Fibroblast of the aortic adventitia (primary cell): ENCODE measurements around the gene NFIB. TPM values are rescaled to one million over a fixed set of nuclear protein-coding genes. Genes with fewer than 3 reads are reported as not detected.

Experiments
- DNase-seq: peaks from one replicate; pipeline ENCODE4 v3.0.0-alpha.2; 2010; ENCODE audit warnings: low read depth
- H3K4me3 ChIP-seq: 2 replicates; pipeline ENCODE4 v1.5.1; 2011; ENCODE audit warnings: low read depth, mild to moderate bottlenecking, control low read depth, low read length, moderate library complexity
- CTCF ChIP-seq: IDR thresholded peaks from 2 replicates; pipeline ENCODE4 v1.5.1; 2011; ENCODE audit warnings: mild to moderate bottlenecking, low read length, control low read depth, inconsistent platforms; ENCODE audit not compliant: insufficient read depth
- total RNA-seq: library from RNA; depleted of rRNA; stranded (reverse); fragments of >200 nt; gene quantifications from 2 replicates; pipeline ENCODE4 v1.2.3, GENCODE V29; 2012; ENCODE audit warnings: low replicate concordance

NFIB gene
- total RNA-seq, 1 donor: 111 TPM

- no peak overlapping the region for H3K4me3 ChIP-seq
- no peak for TF ChIP-seq CTCF
- DNase-seq: peak; percentile 63
Measured at GRCh38 chr9:14278291-14278721, 35.6 kb downstream of the NFIB start.

- no peak for DNase-seq
- H3K4me3 ChIP-seq: no peak overlapping the region
- TF ChIP-seq CTCF: no peak
Measured at GRCh38 chr9:14277761-14278160, 36.2 kb downstream of the NFIB start.

- TF ChIP-seq CTCF: no peak
- H3K4me3 ChIP-seq: no peak overlapping the region
- DNase-seq: peak; percentile 76
Measured at GRCh38 chr9:14277244-14277643, 36.7 kb downstream of the NFIB start.

- H3K4me3 ChIP-seq: no peak overlapping the region
- no peak for DNase-seq
- no peak for TF ChIP-seq CTCF
Measured at GRCh38 chr9:14275331-14275730, 38.6 kb downstream of the NFIB start.

GRCh38 chr9:14273696-14274121 is 40.2 kb downstream of the NFIB start:
- peak; percentile 52 for DNase-seq
- no peak for TF ChIP-seq CTCF
- peak overlapping the region; percentile 5 for H3K4me3 ChIP-seq

- H3K4me3 ChIP-seq: no peak overlapping the region
- DNase-seq: no peak
- no peak for TF ChIP-seq CTCF
Measured at GRCh38 chr9:14272927-14273528, 40.9 kb downstream of the NFIB start.

GRCh38 chr9:14271093-14271673 is 42.8 kb downstream of the NFIB start:
- no peak for TF ChIP-seq CTCF
- DNase-seq: peak; percentile 92
- peak overlapping the region; percentile 7 for H3K4me3 ChIP-seq
